Prostate gland (tissue), 2 donors: ENCODE data around the gene EPHB3.

Experiments used
- POLR2A ChIP-seq: fragments of 450-650 bp; IDR thresholded peaks from one replicate; pipeline ENCODE4 v1.6.1; 2016; ENCODE audit warnings: antibody characterized with exemption, mild to moderate bottlenecking
- TF ChIP-seq, protein P1 (sequence below), 4 experiments: fragments of 200-600 bp in 2 of 4; fragments of 450-650 bp in 2 of 4; sonication (generic) in 2 of 4; IDR thresholded peaks; 1 replicate in 3 of 4; 2 replicates in 1 of 4; pipeline ENCODE4 v1.5.1; 2016 to 2019; ENCODE audit warnings: antibody characterized with exemption in 4 of 4, mild to moderate bottlenecking in 2 of 4, moderate library complexity in 2 of 4

- TF ChIP-seq, protein P1, sequence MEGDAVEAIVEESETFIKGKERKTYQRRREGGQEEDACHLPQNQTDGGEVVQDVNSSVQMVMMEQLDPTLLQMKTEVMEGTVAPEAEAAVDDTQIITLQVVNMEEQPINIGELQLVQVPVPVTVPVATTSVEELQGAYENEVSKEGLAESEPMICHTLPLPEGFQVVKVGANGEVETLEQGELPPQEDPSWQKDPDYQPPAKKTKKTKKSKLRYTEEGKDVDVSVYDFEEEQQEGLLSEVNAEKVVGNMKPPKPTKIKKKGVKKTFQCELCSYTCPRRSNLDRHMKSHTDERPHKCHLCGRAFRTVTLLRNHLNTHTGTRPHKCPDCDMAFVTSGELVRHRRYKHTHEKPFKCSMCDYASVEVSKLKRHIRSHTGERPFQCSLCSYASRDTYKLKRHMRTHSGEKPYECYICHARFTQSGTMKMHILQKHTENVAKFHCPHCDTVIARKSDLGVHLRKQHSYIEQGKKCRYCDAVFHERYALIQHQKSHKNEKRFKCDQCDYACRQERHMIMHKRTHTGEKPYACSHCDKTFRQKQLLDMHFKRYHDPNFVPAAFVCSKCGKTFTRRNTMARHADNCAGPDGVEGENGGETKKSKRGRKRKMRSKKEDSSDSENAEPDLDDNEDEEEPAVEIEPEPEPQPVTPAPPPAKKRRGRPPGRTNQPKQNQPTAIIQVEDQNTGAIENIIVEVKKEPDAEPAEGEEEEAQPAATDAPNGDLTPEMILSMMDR (IDR thresholded peaks at IDR 0.05) = peak in 2 of 4 experiments; percentile 7 to 15
- TF ChIP-seq POLR2A = no peak
These were observed 22.2 kb downstream of the EPHB3 start for GRCh38 chr3:184583578-184584451.
